Measurements from ENCODE around the gene CYB561A3. TPM values are rescaled to one million over a fixed set of nuclear protein-coding genes. Genes with fewer than 3 reads are reported as not detected.

Gene CYB561A3
- total and polyA plus RNA-seq, 2 of the 13 experiments (the other 11 are each of a cell fraction or from before 2014, with no cell fraction given), result 11.4 to 14.9 TPM

- TF ChIP-seq ZNF670 (CRISPR knock-in tag; IDR thresholded peaks at IDR 0.05; ENCODE audit: borderline replicate concordance) (no peak), HINFP (CRISPR knock-in tag; IDR thresholded peaks at IDR 0.05; ENCODE audit: low read depth) (peak; percentile 77), NR2C2 (CRISPR knock-in tag; IDR thresholded peaks at IDR 0.05; ENCODE audit: borderline replicate concordance) (peak; percentile 78), HNF1B (CRISPR knock-in tag; IDR thresholded peaks at IDR 0.05) (peak; percentile 77; the same call in 1 of the 2 replicates), ZHX2 (IDR thresholded peaks at IDR 0.05; ENCODE audit: low read depth) (no peak), ZHX2 (CRISPR knock-in tag; IDR thresholded peaks at IDR 0.05; ENCODE audit: borderline replicate concordance) (no peak), FOSL2 (CRISPR knock-in tag; IDR thresholded peaks at IDR 0.05) (peak; percentile 63), AKNA (CRISPR knock-in tag; IDR thresholded peaks at IDR 0.05; ENCODE audit: borderline replicate concordance) (no peak), ETV5 (CRISPR knock-in tag; IDR thresholded peaks at IDR 0.05; ENCODE audit: borderline replicate concordance) (no peak), SOX13 (IDR thresholded peaks at IDR 0.05) (peak; percentile 56), SOX13 (CRISPR knock-in tag; conservative IDR thresholded peaks at IDR 0.05 in 1 of 2, IDR thresholded peaks at IDR 0.05 in 1 of 2) (peak in 1 of 2 experiments; percentile 91; a peak in 2 of 4 replicates), BORCS8-MEF2B (CRISPR knock-in tag; IDR thresholded peaks at IDR 0.05) (no peak)
Measured at GRCh38 chr11:61369372-61370348, 8.0 kb upstream of the CYB561A3 start (continued).

Data from HepG2 (cell line).